DOHH2 (cell line): ENCODE measurements around the gene PSORS1C2.

Experiments used
- EZH2phosphoT487 ChIP-seq: fragments of 200-600 bp; sonication (generic); IDR thresholded peaks from 2 replicates; pipeline ENCODE4 v1.6.1; 2017; ENCODE audit warnings: borderline replicate concordance, mild to moderate bottlenecking, antibody characterized with exemption, low read length, moderate library complexity, mixed read lengths
- TF ChIP-seq, protein P1 (sequence below): fragments of 200-600 bp; sonication (generic); IDR thresholded peaks from one replicate; pipeline ENCODE4 v1.5.1; 2014; ENCODE audit warnings: antibody characterized with exemption, mild to moderate bottlenecking, low read depth, low read length; ENCODE audit not compliant: poor library complexity, severe bottlenecking

DNA sequence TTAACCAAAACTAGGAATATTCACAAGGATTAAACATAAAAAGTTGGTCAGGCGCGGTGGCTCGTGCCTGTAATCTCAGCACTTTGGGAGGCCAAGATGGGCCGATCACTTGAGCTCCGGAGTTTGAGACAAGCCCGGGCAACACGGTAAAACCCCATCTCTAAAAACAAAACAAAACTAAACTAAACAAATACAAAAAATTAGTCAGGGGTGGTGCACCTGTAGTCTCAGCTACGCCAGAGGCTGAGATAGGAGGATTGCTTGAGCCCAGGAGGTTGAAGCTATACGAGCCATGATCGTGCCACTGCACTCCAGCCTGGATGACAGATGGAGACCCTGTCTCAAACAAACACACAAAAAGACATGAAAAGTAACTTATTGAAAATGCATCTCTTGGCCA is 3.2 kb downstream of the PSORS1C2 start:
- TF ChIP-seq, protein P1, sequence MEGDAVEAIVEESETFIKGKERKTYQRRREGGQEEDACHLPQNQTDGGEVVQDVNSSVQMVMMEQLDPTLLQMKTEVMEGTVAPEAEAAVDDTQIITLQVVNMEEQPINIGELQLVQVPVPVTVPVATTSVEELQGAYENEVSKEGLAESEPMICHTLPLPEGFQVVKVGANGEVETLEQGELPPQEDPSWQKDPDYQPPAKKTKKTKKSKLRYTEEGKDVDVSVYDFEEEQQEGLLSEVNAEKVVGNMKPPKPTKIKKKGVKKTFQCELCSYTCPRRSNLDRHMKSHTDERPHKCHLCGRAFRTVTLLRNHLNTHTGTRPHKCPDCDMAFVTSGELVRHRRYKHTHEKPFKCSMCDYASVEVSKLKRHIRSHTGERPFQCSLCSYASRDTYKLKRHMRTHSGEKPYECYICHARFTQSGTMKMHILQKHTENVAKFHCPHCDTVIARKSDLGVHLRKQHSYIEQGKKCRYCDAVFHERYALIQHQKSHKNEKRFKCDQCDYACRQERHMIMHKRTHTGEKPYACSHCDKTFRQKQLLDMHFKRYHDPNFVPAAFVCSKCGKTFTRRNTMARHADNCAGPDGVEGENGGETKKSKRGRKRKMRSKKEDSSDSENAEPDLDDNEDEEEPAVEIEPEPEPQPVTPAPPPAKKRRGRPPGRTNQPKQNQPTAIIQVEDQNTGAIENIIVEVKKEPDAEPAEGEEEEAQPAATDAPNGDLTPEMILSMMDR = no peak
- no peak for TF ChIP-seq EZH2phosphoT487
